Limb (tissue), 2 donors: ENCODE data around the gene TEX30.

Experiments
- DNase-seq, 2 donors: peaks; one replicate each; pipeline ENCODE4 v3.0.0-alpha.2; 2016; ENCODE audit errors: extremely low spot score in 2 of 2

TEX30 gene

GRCh38 chr13:102718746-102719145, 54.8 kb downstream of the TEX30 start:
- no peak for DNase-seq
